BE2C (cell line): ENCODE data around the gene PPP1R9B.

ENCODE experiments used
- DNase-seq: peaks from one replicate; pipeline ENCODE4 v3.0.0-alpha.2; 2020
- H3K27me3 ChIP-seq: fragments of 250-450 bp; sonication (Bioruptor Pico); 2 replicates; pipeline ENCODE4 v1.5.1; 2020; ENCODE audit warnings: mild to moderate bottlenecking
- H3K36me3 ChIP-seq: fragments of 250-450 bp; sonication (Bioruptor Pico); 2 replicates; pipeline ENCODE4 v1.5.1; 2020; ENCODE audit warnings: mild to moderate bottlenecking
- H3K4me1 ChIP-seq: fragments of 250-450 bp; sonication (Bioruptor Pico); 2 replicates; pipeline ENCODE4 v1.5.1; 2020
- H3K4me3 ChIP-seq: 2 replicates; pipeline ENCODE4 v1.5.1; 2011; ENCODE audit warnings: low read depth, low read length
- H3K9me3 ChIP-seq: fragments of 250-450 bp; sonication (Bioruptor Pico); 2 replicates; pipeline ENCODE4 v1.5.1; 2020
- TF ChIP-seq, protein P1 (sequence below): IDR thresholded peaks from 2 replicates; pipeline ENCODE4 v1.5.1; 2012; ENCODE audit warnings: mild to moderate bottlenecking, low read depth, low read length

PPP1R9B gene

GRCh38 chr17:50088952-50089825 lies 61.3 kb downstream of the PPP1R9B start:
- H3K36me3 ChIP-seq, result no peaks in the 10 kb centered on the region

DNA sequence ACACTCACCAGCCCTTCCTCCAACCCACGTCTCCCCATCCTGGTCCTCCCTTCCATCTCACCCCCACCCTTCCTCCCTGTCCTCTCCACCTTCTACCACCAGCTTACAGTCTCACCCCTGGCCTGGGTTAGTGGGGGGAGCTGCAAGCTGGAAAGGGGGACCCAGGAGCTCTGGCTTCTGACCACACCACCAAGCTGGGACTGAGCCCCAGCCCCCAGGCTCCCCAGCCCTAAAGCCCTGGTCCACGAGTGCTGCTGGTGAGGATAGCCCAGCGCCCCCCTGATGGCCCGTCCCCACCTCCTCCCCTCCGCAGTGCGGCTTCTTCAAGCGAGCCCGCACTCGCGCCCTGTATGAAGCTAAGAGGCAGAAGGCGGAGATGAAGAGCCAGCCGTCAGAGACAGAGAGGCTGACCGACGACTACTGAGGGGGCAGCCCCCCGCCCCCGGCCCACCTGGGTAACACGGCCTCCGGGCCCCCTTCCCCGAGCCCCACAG lies 62.5 kb downstream of the PPP1R9B start:
- TF ChIP-seq, protein P1, sequence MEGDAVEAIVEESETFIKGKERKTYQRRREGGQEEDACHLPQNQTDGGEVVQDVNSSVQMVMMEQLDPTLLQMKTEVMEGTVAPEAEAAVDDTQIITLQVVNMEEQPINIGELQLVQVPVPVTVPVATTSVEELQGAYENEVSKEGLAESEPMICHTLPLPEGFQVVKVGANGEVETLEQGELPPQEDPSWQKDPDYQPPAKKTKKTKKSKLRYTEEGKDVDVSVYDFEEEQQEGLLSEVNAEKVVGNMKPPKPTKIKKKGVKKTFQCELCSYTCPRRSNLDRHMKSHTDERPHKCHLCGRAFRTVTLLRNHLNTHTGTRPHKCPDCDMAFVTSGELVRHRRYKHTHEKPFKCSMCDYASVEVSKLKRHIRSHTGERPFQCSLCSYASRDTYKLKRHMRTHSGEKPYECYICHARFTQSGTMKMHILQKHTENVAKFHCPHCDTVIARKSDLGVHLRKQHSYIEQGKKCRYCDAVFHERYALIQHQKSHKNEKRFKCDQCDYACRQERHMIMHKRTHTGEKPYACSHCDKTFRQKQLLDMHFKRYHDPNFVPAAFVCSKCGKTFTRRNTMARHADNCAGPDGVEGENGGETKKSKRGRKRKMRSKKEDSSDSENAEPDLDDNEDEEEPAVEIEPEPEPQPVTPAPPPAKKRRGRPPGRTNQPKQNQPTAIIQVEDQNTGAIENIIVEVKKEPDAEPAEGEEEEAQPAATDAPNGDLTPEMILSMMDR, result no peak
- H3K27me3 ChIP-seq, result no peaks in the 10 kb centered on the region

More at GRCh38 chr17:50088952-50089825, 61.3 kb downstream of the PPP1R9B start:
- Histone ChIP-seq H3K27me3 (no peaks in the 10 kb centered on the region), H3K4me1 (no peaks in the 10 kb centered on the region), H3K4me3 (no peak overlapping the region), H3K9me3 (no peaks in the 10 kb centered on the region)
- DNase-seq, result no peak
- TF ChIP-seq, protein P1, result no peak

GRCh38 chr17:50087246-50087911 lies 63.1 kb downstream of the PPP1R9B start:
- no peaks in the 10 kb centered on the region for H3K9me3 ChIP-seq
- DNase-seq, result peak; percentile 79
- H3K36me3 ChIP-seq, result no peaks in the 10 kb centered on the region
- no peak overlapping the region for H3K4me3 ChIP-seq
- no peaks in the 10 kb centered on the region for H3K27me3 ChIP-seq
- H3K4me1 ChIP-seq, result no peaks in the 10 kb centered on the region
- TF ChIP-seq, protein P1, result peak; percentile 97

More for the DNA sequence above, 62.5 kb downstream of the PPP1R9B start:
- no peaks in the 10 kb centered on the region for H3K4me1 ChIP-seq
- DNase-seq, result no peak
- H3K4me3 ChIP-seq, result no peak overlapping the region
- H3K36me3 ChIP-seq, result no peaks in the 10 kb centered on the region
- no peaks in the 10 kb centered on the region for H3K9me3 ChIP-seq
